GM20000 (cell line): ENCODE data around the gene DAB1.

Experiments used
- DNase-seq: peaks from one replicate; pipeline ENCODE4 v3.0.0; 2012; ENCODE audit warnings: low spot score
- TF ChIP-seq, protein P1 (sequence below): IDR thresholded peaks from 2 replicates; pipeline ENCODE4 v1.5.1; 2012; ENCODE audit warnings: mild to moderate bottlenecking, control low read depth; ENCODE audit errors: extremely low read depth, missing control alignments

DAB1 gene

DNA sequence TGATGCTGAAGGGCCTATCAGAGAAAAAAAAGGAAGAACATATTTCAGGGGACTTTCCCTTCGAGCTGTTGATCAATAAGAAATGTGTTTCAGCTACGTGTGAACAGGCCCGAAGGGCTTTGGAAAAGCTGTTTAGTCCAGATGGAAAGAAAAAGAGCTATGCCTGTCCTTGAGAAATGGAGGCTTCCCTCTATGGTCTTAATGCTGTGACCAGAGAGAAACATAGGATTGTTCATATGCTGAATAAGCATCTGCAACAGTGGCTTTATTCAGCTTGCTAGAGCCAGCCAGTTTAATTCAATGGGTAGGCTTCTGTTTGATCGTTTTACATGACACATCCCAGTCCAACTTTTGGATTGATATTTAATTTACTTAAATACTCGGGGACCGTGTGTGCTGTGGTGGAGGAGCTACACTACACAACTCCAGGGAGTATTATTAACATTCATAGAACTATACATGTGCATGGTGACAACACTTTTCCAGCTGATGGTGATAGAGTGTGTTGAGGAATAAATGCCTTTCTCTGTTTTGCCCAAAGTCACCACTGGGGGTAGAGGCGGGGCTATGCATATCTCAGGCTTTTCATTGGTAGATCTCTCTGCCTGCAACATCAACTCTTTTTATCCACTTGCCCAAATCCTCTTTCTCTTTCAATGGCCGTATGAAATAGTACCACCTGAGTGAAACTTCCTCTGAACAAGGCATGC is 351.3 kb downstream of the DAB1 start:
- no peak for DNase-seq
- TF ChIP-seq, protein P1, sequence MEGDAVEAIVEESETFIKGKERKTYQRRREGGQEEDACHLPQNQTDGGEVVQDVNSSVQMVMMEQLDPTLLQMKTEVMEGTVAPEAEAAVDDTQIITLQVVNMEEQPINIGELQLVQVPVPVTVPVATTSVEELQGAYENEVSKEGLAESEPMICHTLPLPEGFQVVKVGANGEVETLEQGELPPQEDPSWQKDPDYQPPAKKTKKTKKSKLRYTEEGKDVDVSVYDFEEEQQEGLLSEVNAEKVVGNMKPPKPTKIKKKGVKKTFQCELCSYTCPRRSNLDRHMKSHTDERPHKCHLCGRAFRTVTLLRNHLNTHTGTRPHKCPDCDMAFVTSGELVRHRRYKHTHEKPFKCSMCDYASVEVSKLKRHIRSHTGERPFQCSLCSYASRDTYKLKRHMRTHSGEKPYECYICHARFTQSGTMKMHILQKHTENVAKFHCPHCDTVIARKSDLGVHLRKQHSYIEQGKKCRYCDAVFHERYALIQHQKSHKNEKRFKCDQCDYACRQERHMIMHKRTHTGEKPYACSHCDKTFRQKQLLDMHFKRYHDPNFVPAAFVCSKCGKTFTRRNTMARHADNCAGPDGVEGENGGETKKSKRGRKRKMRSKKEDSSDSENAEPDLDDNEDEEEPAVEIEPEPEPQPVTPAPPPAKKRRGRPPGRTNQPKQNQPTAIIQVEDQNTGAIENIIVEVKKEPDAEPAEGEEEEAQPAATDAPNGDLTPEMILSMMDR: no peak

DNA sequence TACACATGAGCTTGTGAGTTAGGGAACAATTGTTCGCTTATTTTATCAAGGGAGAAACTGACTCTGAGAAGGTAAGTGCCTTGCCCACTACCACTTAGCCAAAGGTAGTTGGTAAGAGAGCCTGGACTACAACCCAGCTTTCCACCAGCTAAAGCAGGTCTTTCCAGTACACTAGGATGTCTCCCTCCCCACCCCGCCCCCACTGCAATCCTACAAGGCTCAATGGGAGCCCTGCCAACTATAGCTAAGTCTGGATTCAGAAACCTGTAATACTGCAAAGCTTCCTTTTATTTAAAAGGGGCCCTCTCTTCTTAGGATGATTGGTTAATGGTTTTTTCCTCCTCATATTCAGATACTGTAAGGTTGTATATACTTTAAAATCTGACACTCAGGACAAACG is 356.0 kb downstream of the DAB1 start:
- TF ChIP-seq, protein P1: no peak
- DNase-seq: no peak

DNA sequence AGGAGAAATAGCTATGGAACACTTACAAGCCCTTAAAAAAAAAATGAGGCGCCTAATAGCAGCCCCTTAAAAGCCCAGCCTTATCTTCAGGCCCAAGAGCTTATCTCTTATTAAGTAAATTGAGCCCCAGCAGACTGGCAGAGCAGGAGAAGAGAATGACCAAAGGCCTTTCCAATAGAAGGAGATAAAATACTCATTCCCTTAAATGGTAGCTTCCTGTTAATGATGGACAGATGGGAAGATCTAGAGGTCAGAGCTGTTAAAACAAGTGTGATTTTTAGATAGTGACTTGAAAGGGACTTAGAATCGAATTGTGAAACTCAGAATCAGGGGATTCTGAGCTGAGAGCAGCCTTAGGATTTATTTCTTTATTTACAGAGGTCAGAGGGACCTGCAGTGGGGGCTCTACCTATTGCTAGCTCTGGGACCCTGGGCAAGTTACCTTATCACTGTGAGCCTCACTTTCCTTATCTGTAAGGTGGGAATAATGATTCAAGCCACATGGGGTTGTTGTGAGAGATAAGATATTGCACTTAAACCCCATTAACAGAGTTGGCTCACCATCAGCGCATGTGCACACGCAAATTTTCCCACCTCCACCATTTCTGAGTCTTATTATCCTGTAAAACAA is 356.8 kb downstream of the DAB1 start:
- DNase-seq: no peak
- TF ChIP-seq, protein P1: no peak

DNA sequence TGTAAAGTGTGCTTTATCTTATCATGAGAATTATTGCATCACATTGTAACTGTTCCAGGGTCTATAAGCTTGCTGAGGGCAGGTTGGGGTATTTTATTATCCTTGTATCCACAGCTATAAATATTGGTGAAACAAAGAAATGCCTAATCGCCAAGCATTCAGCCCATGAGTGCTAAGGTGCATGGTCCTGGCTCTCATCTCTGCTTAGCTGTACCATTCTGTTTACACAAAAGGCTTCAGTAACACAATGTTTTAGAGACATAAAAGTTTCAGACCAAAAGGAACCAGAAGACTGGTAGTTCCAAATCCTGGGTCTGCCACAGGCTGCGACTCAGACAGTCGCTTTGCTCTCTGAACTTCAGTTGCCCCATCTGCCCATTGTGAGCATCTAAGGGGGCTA is 358.4 kb downstream of the DAB1 start:
- TF ChIP-seq, protein P1: no peak

DNA sequence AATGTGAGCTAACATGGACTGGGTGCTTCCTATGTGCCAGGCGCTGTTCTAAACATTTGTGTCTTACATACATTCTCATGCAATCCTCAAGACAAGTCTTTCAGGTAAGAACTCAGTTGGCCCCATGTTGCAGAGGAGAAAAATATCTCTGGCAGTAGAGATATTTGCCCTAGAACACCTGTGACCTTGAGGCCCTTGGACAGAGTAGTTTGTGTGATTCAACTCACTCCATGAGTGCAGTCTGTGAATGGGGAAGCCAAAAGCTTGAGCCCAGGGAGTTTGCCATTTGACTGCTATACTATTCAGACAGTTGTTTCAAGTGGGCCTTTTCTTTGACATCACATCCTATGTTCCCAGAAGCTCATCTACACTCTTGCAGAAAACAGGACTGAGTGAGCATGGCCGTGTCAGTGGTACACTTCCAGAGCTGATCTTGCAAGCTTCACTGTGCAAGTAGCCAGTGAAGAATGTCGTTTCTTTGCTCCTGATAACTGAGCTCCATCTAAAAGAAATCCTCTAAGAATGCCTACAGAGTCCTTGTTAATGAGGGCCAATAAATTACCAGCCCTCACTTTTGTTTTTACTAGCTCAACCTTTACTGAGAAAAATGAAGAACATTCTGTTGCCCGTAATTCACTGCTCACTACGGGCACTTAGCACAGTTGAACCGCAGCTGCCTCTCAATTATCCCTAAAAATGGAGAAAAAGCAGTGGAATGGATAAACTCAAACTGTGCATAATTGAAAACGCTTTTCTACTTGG is 359.3 kb downstream of the DAB1 start:
- TF ChIP-seq, protein P1: no peak
- no peak for DNase-seq

More for the DNA sequence above, 358.4 kb downstream of the DAB1 start:
- DNase-seq: no peak

DNA sequence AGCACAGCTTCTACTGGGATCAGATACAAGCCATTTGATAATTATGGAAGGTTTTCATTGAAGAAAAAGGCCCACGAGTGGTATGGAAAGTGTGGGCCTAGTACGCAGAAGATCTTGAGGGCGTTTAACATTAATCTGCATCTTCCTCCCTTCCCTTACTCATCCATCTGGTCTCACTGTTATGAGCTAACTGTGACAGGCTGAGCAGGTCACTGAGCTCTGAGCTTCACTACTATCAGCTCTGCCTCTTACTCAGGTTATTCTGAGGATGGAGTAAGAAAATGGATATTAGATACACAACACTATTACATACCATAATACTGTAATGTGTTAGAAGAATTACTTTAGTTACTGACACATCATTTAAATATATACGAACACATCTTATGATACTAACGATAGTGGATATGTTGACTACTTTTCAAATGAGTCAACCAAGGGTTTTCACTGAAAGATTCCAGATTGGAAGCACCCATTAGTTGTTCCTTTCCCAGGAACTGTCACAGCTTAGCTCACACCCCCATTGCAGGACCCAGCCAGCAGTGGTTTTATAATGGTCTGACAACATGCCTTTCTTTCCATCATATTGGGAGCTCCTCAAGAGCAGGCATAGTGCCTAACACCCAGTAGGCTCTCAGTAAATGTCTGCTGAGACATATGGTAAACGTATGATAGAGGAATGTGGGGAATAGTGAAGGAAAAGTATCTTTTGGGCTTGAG is 360.3 kb downstream of the DAB1 start:
- TF ChIP-seq, protein P1: no peak
- no peak for DNase-seq

DNA sequence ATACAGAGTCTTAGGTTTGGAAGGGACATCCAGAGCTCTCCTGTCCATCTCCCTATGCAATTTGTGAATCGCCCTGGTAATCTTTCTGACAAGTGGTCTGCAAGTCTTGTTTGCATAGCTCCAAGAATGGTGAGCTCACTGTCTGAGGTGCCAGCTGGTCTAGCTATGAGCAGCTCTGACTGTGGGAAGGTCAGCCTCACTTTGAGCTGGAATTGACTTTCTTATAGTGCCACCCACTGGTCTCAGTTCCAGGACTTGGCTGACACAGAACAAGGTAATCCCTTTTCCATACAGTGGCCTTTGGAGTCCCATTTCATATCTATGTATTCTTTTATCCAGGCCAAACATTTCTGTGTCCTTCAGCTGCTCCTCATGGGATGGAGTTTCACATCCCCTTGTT is 362.5 kb downstream of the DAB1 start:
- no peak for DNase-seq
- TF ChIP-seq, protein P1: no peak
